MCF 10A (cell line): ENCODE measurements around the gene TSPAN16. TPM values are rescaled to one million over a fixed set of nuclear protein-coding genes. Genes with fewer than 3 reads are reported as not detected.

Experiments used
- BruUV-seq: library from RNA; stranded (reverse); fragments of 400-500 nt; replicated peaks from 2 replicates; lab custom pipeline; 2021; lab: Mats Ljungman, UMichigan
- CTCF ChIA-PET: fragments of 300-600 bp; sonication (Branson Sonifier 250); formaldehyde crosslinking; extraction: SDS; loops from one replicate; lab custom pipeline; 2021; ENCODE audit warnings: antibody characterized with exemption, inconsistent platforms; lab: Yijun Ruan, JAX
- POLR2A ChIA-PET: fragments of 300-600, 350-650 bp; sonication (Branson Sonifier 250); formaldehyde crosslinking; extraction: SDS; loops from one replicate; lab custom pipeline; 2020; ENCODE audit warnings: antibody characterized with exemption, inconsistent platforms; lab: Yijun Ruan, JAX
- DNase-seq: peaks from one replicate; pipeline ENCODE4 v3.0.0-alpha.2; 2018; ENCODE audit not compliant: unreplicated experiment
- H3K27ac Mint-ChIP-seq: one replicate; pipeline ENCODE4 v1.8.0; 2022; ENCODE audit warnings: mild to moderate bottlenecking, low read depth, mixed read lengths; ENCODE audit not compliant: unreplicated experiment
- H3K27me3 Mint-ChIP-seq: one replicate; pipeline ENCODE4 v1.8.0; 2022; ENCODE audit warnings: mixed read lengths; ENCODE audit not compliant: insufficient read depth, unreplicated experiment
- H3K36me3 Mint-ChIP-seq: one replicate; pipeline ENCODE4 v1.8.0; 2022; ENCODE audit warnings: mild to moderate bottlenecking, moderate library complexity, mixed read lengths; ENCODE audit not compliant: insufficient read depth, unreplicated experiment
- H3K4me1 Mint-ChIP-seq: one replicate; pipeline ENCODE4 v1.8.0; 2022; ENCODE audit warnings: mixed read lengths; ENCODE audit not compliant: insufficient read depth, unreplicated experiment
- H3K4me3 Mint-ChIP-seq: one replicate; pipeline ENCODE4 v1.8.0; 2022; ENCODE audit warnings: mild to moderate bottlenecking, moderate library complexity, mixed read lengths; ENCODE audit not compliant: unreplicated experiment
- H3K9me3 Mint-ChIP-seq: one replicate; pipeline ENCODE4 v1.8.0; 2022; ENCODE audit warnings: mixed read lengths; ENCODE audit not compliant: unreplicated experiment
- CTCF ChIP-seq: fragments of 200-600 bp; IDR thresholded peaks from one replicate; pipeline ENCODE4 v1.8.0; 2022; ENCODE audit warnings: antibody characterized with exemption, mild to moderate bottlenecking; ENCODE audit not compliant: unreplicated experiment
- intact Hi-C: fragments of 100-400 bp; cut with micrococcal nuclease; formaldehyde crosslinking; loops from 2 replicates; pipeline ENCODE4 v1.14.1; 2022
- total RNA-seq: library from RNA; stranded (reverse); gene quantifications from 2 replicates; pipeline ENCODE4 v1.2.3, GENCODE V29; 2022

Gene TSPAN16
- total RNA-seq, 1 experiment from 2014 or later = not detected

DNA sequence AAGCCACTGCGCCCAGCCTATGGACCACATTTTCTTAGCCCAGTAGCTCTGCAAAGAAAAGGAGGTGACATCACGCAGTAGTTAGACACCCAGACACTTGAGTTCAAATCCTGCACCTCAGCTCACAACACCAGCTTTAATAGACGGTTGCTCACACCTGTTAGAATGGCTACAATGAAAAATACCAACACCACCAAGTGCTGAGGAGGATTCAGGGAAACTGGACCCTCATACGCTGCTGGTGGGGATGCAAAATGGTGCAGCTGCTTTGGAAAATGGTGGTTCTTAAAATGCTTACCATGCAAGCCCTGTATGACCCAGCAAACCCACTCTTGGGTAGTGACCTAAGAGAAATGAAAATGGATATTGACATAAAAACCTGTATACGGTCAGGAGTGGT is 22.0 kb upstream of the TSPAN16 start:
- Mint-ChIP-seq H3K4me1 (peaks cover 6% of the 10 kb centered on the region), H3K36me3 (peaks cover 5% of the 10 kb centered on the region), H3K4me3 (no peak overlapping the region), H3K27ac (no peak overlapping the region), H3K27me3 (no peaks in the 10 kb centered on the region), H3K9me3 (no peaks in the 10 kb centered on the region)
- TF ChIP-seq CTCF = no peak
- POLR2A ChIA-PET = no interaction called here
- no TSS peak for BruUV-seq
- no peak for DNase-seq
- intact Hi-C loops = no loop called here
- CTCF ChIA-PET = interaction anchor here (0.5 to 1.1 kb wide), 2 partner anchors 25 to 149 kb away, joined by 3 to 6 read pairs; no protein-coding TSS in a partner anchor

DNA sequence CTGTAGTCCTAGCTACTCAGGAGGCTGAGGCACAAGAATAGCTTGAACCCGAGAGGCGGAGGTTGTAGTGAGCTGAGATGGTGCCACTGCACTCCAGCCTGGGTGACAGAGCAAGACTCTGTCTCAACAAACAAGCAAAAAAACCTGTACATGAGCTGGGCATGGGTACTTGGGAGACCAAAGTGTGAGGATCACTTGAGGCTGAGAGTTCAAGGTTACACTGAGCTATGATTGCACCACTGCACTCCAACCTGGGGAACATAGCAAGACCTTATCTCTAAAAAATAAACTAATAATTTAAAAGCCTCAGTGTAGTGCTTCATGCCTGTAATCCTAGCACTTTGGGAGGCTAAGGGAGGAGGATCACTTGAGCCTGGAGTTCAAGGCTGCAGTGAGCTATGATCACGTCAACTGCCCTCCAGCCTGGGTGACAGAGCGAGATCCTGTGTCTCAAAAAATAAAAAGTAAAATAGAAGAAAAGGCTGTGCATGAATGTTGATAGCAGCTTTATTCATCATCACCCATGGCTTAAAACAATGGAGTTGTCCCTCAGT is 21.4 kb upstream of the TSPAN16 start:
- H3K27me3 Mint-ChIP-seq = no peaks in the 10 kb centered on the region
- peaks cover under 1% of the 10 kb centered on the region for H3K4me1 Mint-ChIP-seq
- ChIA-PET POLR2A (no interaction called here), CTCF (interaction anchor here (0.5 to 1.1 kb wide), 4 partner anchors 25 to 250 kb away, joined by 3 to 6 read pairs (median 3); no protein-coding TSS in a partner anchor)
- no peak overlapping the region for H3K4me3 Mint-ChIP-seq
- no peak overlapping the region for H3K27ac Mint-ChIP-seq
- H3K36me3 Mint-ChIP-seq = peaks cover 3% of the 10 kb centered on the region
- intact Hi-C loops = no loop called here
- DNase-seq = no peak
- no peaks in the 10 kb centered on the region for H3K9me3 Mint-ChIP-seq
- TF ChIP-seq CTCF = no peak
- no TSS peak for BruUV-seq

- no peak for DNase-seq
- ChIA-PET CTCF (interaction anchor here (0.6 to 0.7 kb wide), 3 partner anchors 12 to 421 kb away, joined by 3 to 5 read pairs (median 4); no protein-coding TSS in a partner anchor), POLR2A (interaction anchor here (2.1 kb wide), 1 partner anchor 10 kb away, joined by 7 read pairs; no protein-coding TSS in a partner anchor)
- Mint-ChIP-seq H3K36me3 (peaks cover 4% of the 10 kb centered on the region), H3K27me3 (no peaks in the 10 kb centered on the region), H3K9me3 (no peaks in the 10 kb centered on the region), H3K4me3 (no peak overlapping the region), H3K4me1 (peaks cover 6% of the 10 kb centered on the region), H3K27ac (no peak overlapping the region)
- no peak for TF ChIP-seq CTCF
- BruUV-seq = no TSS peak
- intact Hi-C loops = no loop called here
Measured at GRCh38 chr19:11278670-11279069, 17.3 kb upstream of the TSPAN16 start.

DNA sequence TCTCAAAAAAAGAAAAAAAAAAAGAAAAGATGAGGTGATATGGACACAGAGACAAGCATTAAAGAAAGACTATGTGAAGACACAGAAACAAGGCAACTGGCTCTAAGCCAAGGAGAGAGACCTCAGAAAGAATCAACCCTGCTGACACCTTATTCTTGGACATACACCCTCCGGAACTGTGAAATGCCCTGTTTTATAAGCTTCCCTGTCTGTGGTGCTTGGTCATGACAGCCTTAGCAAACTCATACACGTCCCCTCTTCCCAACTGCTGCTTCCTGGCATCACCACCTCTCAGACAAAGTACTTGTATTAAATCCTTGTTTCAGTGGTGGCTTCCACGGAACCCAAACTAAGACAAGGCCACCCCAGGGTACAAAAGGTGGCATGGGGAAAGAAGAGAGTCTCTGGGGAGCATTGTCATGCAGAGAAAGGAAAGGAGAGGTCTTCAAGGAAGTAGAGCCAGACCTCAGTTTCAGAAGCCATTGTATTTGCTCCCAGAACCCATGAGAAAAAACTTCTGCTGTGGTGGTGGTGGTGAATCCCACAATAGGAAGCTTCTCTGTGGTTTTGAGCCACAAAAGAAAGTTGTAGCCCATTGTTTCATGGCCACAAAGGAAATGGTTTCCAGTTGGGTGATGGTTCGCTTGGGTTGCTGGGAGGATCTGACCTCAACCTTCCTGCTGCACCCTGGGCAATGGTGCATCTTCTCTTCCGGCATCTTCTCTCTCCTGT is 16.3 kb upstream of the TSPAN16 start:
- TF ChIP-seq CTCF = no peak
- H3K36me3 Mint-ChIP-seq = peaks cover 4% of the 10 kb centered on the region
- intact Hi-C loops = no loop called here
- no peak overlapping the region for H3K4me3 Mint-ChIP-seq
- no TSS peak for BruUV-seq
- no peak for DNase-seq
- H3K27ac Mint-ChIP-seq = no peak overlapping the region
- ChIA-PET CTCF (no interaction called here), POLR2A (interaction anchor here (0.7 to 2.1 kb wide), 2 partner anchors 11 to 301 kb away, joined by 3 to 7 read pairs; no protein-coding TSS in a partner anchor)
- H3K9me3 Mint-ChIP-seq = no peaks in the 10 kb centered on the region
- H3K4me1 Mint-ChIP-seq = peaks cover 6% of the 10 kb centered on the region
- H3K27me3 Mint-ChIP-seq = no peaks in the 10 kb centered on the region
